Measurements from ENCODE around the gene STXBP3. TPM values are rescaled to one million over a fixed set of nuclear protein-coding genes. Genes with fewer than 3 reads are reported as not detected.

STXBP3 gene
- total and polyA plus RNA-seq, 9 of the 15 experiments (the other 6 are each of a cell fraction or from before 2014, with no cell fraction given) = 32.5 to 52.5 (median 39.2) TPM

GRCh38 chr1:108746382-108747170 lies at the start of gene STXBP3 (continued):
- TF ChIP-seq CHD7 (IDR thresholded peaks at IDR 0.05; ENCODE audit: low read depth, low read length) (no peak), ZNF253 (CRISPR knock-in tag; conservative IDR thresholded peaks at IDR 0.05) (no peak), HMGN3 (IDR thresholded peaks at IDR 0.05; ENCODE audit: borderline replicate concordance, extremely low read depth, insufficient read length, low read depth, low read length) (peak; percentile 89), SMARCC2 (IDR thresholded peaks at IDR 0.05; ENCODE audit: low read depth) (no peak), ZNF274 (IDR thresholded peaks at IDR 0.05; ENCODE audit: borderline replicate concordance, low read depth, low read length) (no peak), HDAC1 (IDR thresholded peaks at IDR 0.05) (peak in 1 of 2 experiments; percentile 91; a peak in 2 of 4 replicates), ZEB2 (IDR thresholded peaks at IDR 0.05) (peak; percentile 59; the same call in 1 of the 2 replicates), SAFB2 (IDR thresholded peaks at IDR 0.05; ENCODE audit: borderline replicate concordance, low read depth, low read length, severe bottlenecking) (no peak), ZNF766 (CRISPR knock-in tag; conservative IDR thresholded peaks at IDR 0.05) (peak; percentile 74; the same call in 1 of the 2 replicates), RBM25 (IDR thresholded peaks at IDR 0.05; ENCODE audit: low read depth, low read length, severe bottlenecking) (no peak), HLTF (IDR thresholded peaks at IDR 0.05) (peak; percentile 94; the same call in 1 of the 2 replicates), DMBX1 (CRISPR knock-in tag; IDR thresholded peaks at IDR 0.05; ENCODE audit: borderline replicate concordance) (peak; percentile 73; the same call in 1 of the 2 replicates), FOXA3 (CRISPR knock-in tag; conservative IDR thresholded peaks at IDR 0.05 in 1 of 2, IDR thresholded peaks at IDR 0.05 in 1 of 2) (peak in 1 of 2 experiments; percentile 43; a peak in 1 of 4 replicates), ZNF655 (CRISPR knock-in tag; IDR thresholded peaks at IDR 0.05) (no peak), HMG20B (CRISPR knock-in tag; IDR thresholded peaks at IDR 0.05) (no peak)
